ENCODE measurements around the gene FBXO31. TPM values are rescaled to one million over a fixed set of nuclear protein-coding genes. Genes with fewer than 3 reads are reported as not detected.

FBXO31 gene
- total and polyA plus RNA-seq, 2 of the 8 experiments (the other 6 are each of a cell fraction or from before 2014, with no cell fraction given), result 8.3 to 21.6 TPM

DNA sequence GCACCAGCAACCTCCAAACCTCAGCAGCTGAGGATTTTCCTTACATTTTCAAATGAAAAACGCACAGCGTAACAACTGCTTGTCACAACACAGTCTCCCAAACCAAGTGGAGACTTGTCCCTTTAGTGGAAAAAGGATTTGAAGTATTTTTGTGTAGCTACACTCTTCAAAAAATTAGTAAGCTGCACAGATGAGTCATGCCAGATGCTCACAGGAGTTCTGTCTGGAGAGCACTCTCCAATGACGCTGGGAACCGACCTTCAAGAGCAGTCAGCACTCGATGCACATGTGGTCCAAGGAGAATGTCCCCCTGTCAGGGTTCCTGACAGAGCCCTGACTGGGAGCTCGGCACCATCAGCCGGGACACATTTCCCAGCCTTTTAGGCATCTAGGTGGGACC lies 48.4 kb upstream of the FBXO31 start:
- Histone ChIP-seq H2AK5ac (ENCODE audit: low read depth, low read length) (no peak overlapping the region), H3K9me3 (ENCODE audit: insufficient read depth in 2 of 2, low read depth in 1 of 2, low read length in 1 of 2) (no peaks in the 10 kb centered on the region), H3K79me1 (ENCODE audit: low read depth, low read length) (peaks cover 3% of the 10 kb centered on the region; the same call in 1 of the 2 replicates), H3K56ac (replicated peaks; ENCODE audit: insufficient read length, low read depth, low read length) (no peak overlapping the region), H3K23me2 (ENCODE audit: low read depth, low read length) (no peaks in the 10 kb centered on the region), H3K4me2 (ENCODE audit: insufficient read depth in 1 of 2, low read depth in 2 of 2, low read length in 2 of 2) (no peak overlapping the region), H2BK5ac (ENCODE audit: low read depth, low read length) (no peak overlapping the region), H3K4ac (replicated peaks; ENCODE audit: insufficient read length, low read depth, low read length) (no peak overlapping the region), H3K4me3 (ENCODE audit: extremely low read depth in 1 of 4, insufficient read depth in 2 of 4, low read depth in 3 of 4, low read length in 4 of 4) (no peak overlapping the region), H4K8ac (ENCODE audit: extremely low read depth, insufficient read depth, low read length) (no peak overlapping the region), H4K20me1 (replicated peaks in 1 of 2; ENCODE audit: control insufficient read depth in 1 of 2, insufficient read depth in 2 of 2, low read length in 2 of 2) (peaks cover under 1 to 3% of the 10 kb centered on the region in 2 experiments), H2AFZ (ENCODE audit: low read length) (no peak overlapping the region), H2BK15ac (ENCODE audit: low read length) (no peak overlapping the region), H3K79me2 (ENCODE audit: control insufficient read depth in 1 of 2, insufficient read depth in 2 of 2, low read length in 2 of 2) (no peaks in the 10 kb centered on the region; a peak in 1 of 4 replicates), H2BK120ac (replicated peaks; ENCODE audit: low read depth, low read length) (no peak overlapping the region), H2BK12ac (ENCODE audit: low read depth, low read length) (no peak overlapping the region), H4K5ac (ENCODE audit: insufficient read length, low read depth, low read length) (no peak overlapping the region), H3K14ac (ENCODE audit: insufficient read length) (no peak overlapping the region), H2BK20ac (ENCODE audit: low read length) (no peak overlapping the region), H4K91ac (replicated peaks; ENCODE audit: insufficient read length, low read length) (no peak overlapping the region), H3K27me3 (replicated peaks in 1 of 4; ENCODE audit: control insufficient read depth in 3 of 4, extremely low read depth in 1 of 4, insufficient read depth in 3 of 4, low read length in 3 of 4) (no peaks in the 10 kb centered on the region), H3K18ac (ENCODE audit: extremely low read depth, low read length) (no peak overlapping the region), H3K23ac (ENCODE audit: insufficient read length) (no peak overlapping the region), H3K4me1 (replicated peaks in 1 of 4; ENCODE audit: control insufficient read depth in 3 of 4, insufficient read depth in 4 of 4, low read length in 3 of 4) (peaks cover 0 to 12% (median 3%) of the 10 kb centered on the region in 4 experiments; a peak in 6 of 7 replicates), H3K9ac (replicated peaks in 1 of 4; ENCODE audit: extremely low read depth in 1 of 4, low read depth in 3 of 4, low read length in 3 of 4) (no peak overlapping the region), H3K27ac (ENCODE audit: low read depth, low read length) (no peak overlapping the region), H3K36me3 (ENCODE audit: control insufficient read depth in 2 of 4, insufficient read depth in 4 of 4, low read length in 3 of 4) (peaks cover 0 to 3% (median 0%) of the 10 kb centered on the region in 4 experiments; a peak in 2 of 8 replicates)
- CTCF ChIA-PET (ENCODE audit: partially characterized antibody), result interaction anchor here (0.6 to 2.0 kb wide), 5 partner anchors 11 to 266 kb away, joined by 3 to 5 read pairs (median 3); no protein-coding TSS in a partner anchor
- POLR2A ChIA-PET (ENCODE audit: partially characterized antibody), result no interaction called here
- DNase-seq (ENCODE audit: low read depth in 1 of 2, low spot score in 2 of 2), result no peak
- FAIRE-seq, result no peak
- 93% methylated on average over 7 of the region's 7 CpGs; no CpG with 5 or more reads in 1 of the 2 experiments for WGBS, 2 experiments (ENCODE audit: extremely low coverage in 1 of 2, insufficient coverage in 1 of 2, insufficient read length in 1 of 2, insufficient replicate concordance in 2 of 2, low coverage in 1 of 2, low lambda C conversion rate in 2 of 2, missing lambda C conversion rate in 1 of 2)
- TF ChIP-seq, protein P1, sequence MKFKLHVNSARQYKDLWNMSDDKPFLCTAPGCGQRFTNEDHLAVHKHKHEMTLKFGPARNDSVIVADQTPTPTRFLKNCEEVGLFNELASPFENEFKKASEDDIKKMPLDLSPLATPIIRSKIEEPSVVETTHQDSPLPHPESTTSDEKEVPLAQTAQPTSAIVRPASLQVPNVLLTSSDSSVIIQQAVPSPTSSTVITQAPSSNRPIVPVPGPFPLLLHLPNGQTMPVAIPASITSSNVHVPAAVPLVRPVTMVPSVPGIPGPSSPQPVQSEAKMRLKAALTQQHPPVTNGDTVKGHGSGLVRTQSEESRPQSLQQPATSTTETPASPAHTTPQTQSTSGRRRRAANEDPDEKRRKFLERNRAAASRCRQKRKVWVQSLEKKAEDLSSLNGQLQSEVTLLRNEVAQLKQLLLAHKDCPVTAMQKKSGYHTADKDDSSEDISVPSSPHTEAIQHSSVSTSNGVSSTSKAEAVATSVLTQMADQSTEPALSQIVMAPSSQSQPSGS (IDR thresholded peaks at IDR 0.05; ENCODE audit: low read length), result no peak
- TF ChIP-seq, protein P2, sequence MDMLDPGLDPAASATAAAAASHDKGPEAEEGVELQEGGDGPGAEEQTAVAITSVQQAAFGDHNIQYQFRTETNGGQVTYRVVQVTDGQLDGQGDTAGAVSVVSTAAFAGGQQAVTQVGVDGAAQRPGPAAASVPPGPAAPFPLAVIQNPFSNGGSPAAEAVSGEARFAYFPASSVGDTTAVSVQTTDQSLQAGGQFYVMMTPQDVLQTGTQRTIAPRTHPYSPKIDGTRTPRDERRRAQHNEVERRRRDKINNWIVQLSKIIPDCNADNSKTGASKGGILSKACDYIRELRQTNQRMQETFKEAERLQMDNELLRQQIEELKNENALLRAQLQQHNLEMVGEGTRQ (IDR thresholded peaks at IDR 0.05; ENCODE audit: low read length), result no peak
- TF ChIP-seq, protein P3, sequence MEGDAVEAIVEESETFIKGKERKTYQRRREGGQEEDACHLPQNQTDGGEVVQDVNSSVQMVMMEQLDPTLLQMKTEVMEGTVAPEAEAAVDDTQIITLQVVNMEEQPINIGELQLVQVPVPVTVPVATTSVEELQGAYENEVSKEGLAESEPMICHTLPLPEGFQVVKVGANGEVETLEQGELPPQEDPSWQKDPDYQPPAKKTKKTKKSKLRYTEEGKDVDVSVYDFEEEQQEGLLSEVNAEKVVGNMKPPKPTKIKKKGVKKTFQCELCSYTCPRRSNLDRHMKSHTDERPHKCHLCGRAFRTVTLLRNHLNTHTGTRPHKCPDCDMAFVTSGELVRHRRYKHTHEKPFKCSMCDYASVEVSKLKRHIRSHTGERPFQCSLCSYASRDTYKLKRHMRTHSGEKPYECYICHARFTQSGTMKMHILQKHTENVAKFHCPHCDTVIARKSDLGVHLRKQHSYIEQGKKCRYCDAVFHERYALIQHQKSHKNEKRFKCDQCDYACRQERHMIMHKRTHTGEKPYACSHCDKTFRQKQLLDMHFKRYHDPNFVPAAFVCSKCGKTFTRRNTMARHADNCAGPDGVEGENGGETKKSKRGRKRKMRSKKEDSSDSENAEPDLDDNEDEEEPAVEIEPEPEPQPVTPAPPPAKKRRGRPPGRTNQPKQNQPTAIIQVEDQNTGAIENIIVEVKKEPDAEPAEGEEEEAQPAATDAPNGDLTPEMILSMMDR (IDR thresholded peaks at IDR 0.05; ENCODE audit: control extremely low read depth in 1 of 3, insufficient read depth in 1 of 3, low read depth in 1 of 3, low read length in 3 of 3), result no peak
- TF ChIP-seq MAFK (IDR thresholded peaks at IDR 0.05; ENCODE audit: low read depth, low read length) (no peak), CEBPB (IDR thresholded peaks at IDR 0.05; ENCODE audit: low read depth, low read length) (no peak), CBX5 (IDR thresholded peaks at IDR 0.05; ENCODE audit: low read depth, low read length) (no peak), TCF12 (IDR thresholded peaks at IDR 0.05; ENCODE audit: low read depth, low read length) (no peak), POU5F1 (IDR thresholded peaks at IDR 0.05; ENCODE audit: low read depth, low read length) (no peak)

Measured in H1 (cell line).